Endodermal cell (in vitro differentiated cells): ENCODE data around the gene CBFB. TPM values are rescaled to one million over a fixed set of nuclear protein-coding genes. Genes with fewer than 3 reads are reported as not detected.
A peak's percentile ranks its signal among the peaks of the same experiment; 100 is the strongest.

Experiments
- DNase-seq: peaks from one replicate; pipeline ENCODE4 v3.0.0-alpha.2; 2017
- H3K27ac ChIP-seq: 2 replicates; pipeline ENCODE4 v1.5.1; 2013; ENCODE audit warnings: mild to moderate bottlenecking, low read depth, low read length, moderate library complexity
- H3K27me3 ChIP-seq: 2 replicates; pipeline ENCODE4 v1.6.1; 2013; ENCODE audit warnings: mild to moderate bottlenecking, low read length, moderate library complexity; ENCODE audit not compliant: insufficient read depth, control insufficient read depth, poor library complexity, severe bottlenecking
- H3K36me3 ChIP-seq: 2 replicates; pipeline ENCODE4 v1.7.0; 2013; ENCODE audit warnings: mild to moderate bottlenecking, low read length, moderate library complexity; ENCODE audit not compliant: control insufficient read depth, insufficient read depth
- H3K4me1 ChIP-seq: one replicate; pipeline ENCODE4 v1.7.0; 2013; ENCODE audit warnings: low read length; ENCODE audit not compliant: control insufficient read depth, insufficient read depth
- H3K4me3 ChIP-seq: 2 replicates; pipeline ENCODE4 v1.5.1; 2013; ENCODE audit warnings: mild to moderate bottlenecking, low read length, moderate library complexity
- H3K9ac ChIP-seq: 2 replicates; pipeline ENCODE4 v1.6.1; 2013; ENCODE audit warnings: mild to moderate bottlenecking, low read length, moderate library complexity; ENCODE audit not compliant: poor library complexity, severe bottlenecking; ENCODE audit errors: extremely low read depth
- H3K9me3 ChIP-seq: 2 replicates; pipeline ENCODE4 v1.6.1; 2013; ENCODE audit warnings: mild to moderate bottlenecking, low read length, moderate library complexity; ENCODE audit not compliant: control insufficient read depth
- H3K27ac Mint-ChIP-seq: 2 replicates; pipeline ENCODE4 v1.8.0; 2020; ENCODE audit warnings: mixed read lengths
- H3K27me3 Mint-ChIP-seq: 2 replicates; pipeline ENCODE4 v1.8.0; 2021; ENCODE audit warnings: mild to moderate bottlenecking, mixed read lengths; ENCODE audit not compliant: insufficient read depth
- H3K36me3 Mint-ChIP-seq: 2 replicates; pipeline ENCODE4 v1.8.0; 2020; ENCODE audit warnings: low read depth, mixed read lengths
- H3K4me1 Mint-ChIP-seq: 2 replicates; pipeline ENCODE4 v1.8.0; 2020; ENCODE audit warnings: mixed read lengths
- H3K4me3 Mint-ChIP-seq: 2 replicates; pipeline ENCODE4 v1.8.0; 2020; ENCODE audit warnings: mild to moderate bottlenecking, moderate library complexity, mixed read lengths
- H3K9me3 Mint-ChIP-seq: 2 replicates; pipeline ENCODE4 v1.8.0; 2020; ENCODE audit warnings: mild to moderate bottlenecking, mixed read lengths
- CTCF ChIP-seq: fragments of 200-600 bp; sonication (generic); conservative IDR thresholded peaks from 2 replicates; pipeline ENCODE4 v1.5.0; 2021; ENCODE audit warnings: antibody characterized with exemption, mild to moderate bottlenecking
- WGBS, 2 experiments: methylation state at CpG; one replicate each; pipeline versions ENCODE4 v1.1.5 to v1.1.7; 2013; ENCODE audit warnings: missing lambda C conversion rate in 2 of 2, mixed read lengths in 1 of 2; ENCODE audit not compliant: insufficient coverage in 1 of 2, insufficient read length in 1 of 2; 5-methylcytosine and 5-hydroxymethylcytosine counted together
- total RNA-seq, 2 donors: library from RNA; stranded (reverse); fragmentation: NEBNext Ultra II Directional in 1 of 2; extraction: Animal tissue kit (Norgen Biotek cat#: 25700) in 1 of 2; gene quantifications; 2 replicates in 1 of 2; 3 replicates in 1 of 2; pipeline ENCODE4 v1.2.1, GENCODE V29; 2021

The CBFB gene
- total RNA-seq, 2 donors from 2014 or later, result 93.9 to 95.2 TPM

GRCh38 chr16:67105881-67106280 lies 76.9 kb downstream of the CBFB start:
- no peak overlapping the region for H3K27ac Mint-ChIP-seq

GRCh38 chr16:67108489-67108888 lies 79.5 kb downstream of the CBFB start:
- no peaks in the 10 kb centered on the region for H3K9me3 ChIP-seq
- no peak overlapping the region for H3K4me3 Mint-ChIP-seq
- H3K36me3 ChIP-seq, result peaks cover 5% of the 10 kb centered on the region
- peak overlapping the region; percentile 98 for H3K27ac Mint-ChIP-seq
- H3K4me1 ChIP-seq, result peaks cover 4% of the 10 kb centered on the region
- H3K9me3 Mint-ChIP-seq, result peaks cover 2% of the 10 kb centered on the region
- H3K27me3 Mint-ChIP-seq, result peaks cover 1% of the 10 kb centered on the region
- DNase-seq, result no peak
- peaks cover 27% of the 10 kb centered on the region for H3K4me1 Mint-ChIP-seq
- TF ChIP-seq CTCF, result no peak
- H3K27ac ChIP-seq, result no peak overlapping the region
- H3K36me3 Mint-ChIP-seq, result peaks cover 5% of the 10 kb centered on the region
- 92 to 94% methylated on average over 6 of the region's 6 CpGs for WGBS, 2 experiments
- H3K27me3 ChIP-seq, result no peaks in the 10 kb centered on the region
- H3K9ac ChIP-seq, result no peak overlapping the region
- no peak overlapping the region for H3K4me3 ChIP-seq

More at GRCh38 chr16:67105881-67106280, 76.9 kb downstream of the CBFB start:
- Mint-ChIP-seq H3K4me3 (no peak overlapping the region), H3K27me3 (peaks cover 1% of the 10 kb centered on the region), H3K9me3 (peaks cover 2% of the 10 kb centered on the region), H3K4me1 (peaks cover 12% of the 10 kb centered on the region), H3K36me3 (peaks cover 20% of the 10 kb centered on the region)
- no peak for TF ChIP-seq CTCF
- peaks cover 10% of the 10 kb centered on the region for H3K36me3 ChIP-seq
- H3K4me1 ChIP-seq, result peaks cover 4% of the 10 kb centered on the region
- no peaks in the 10 kb centered on the region for H3K27me3 ChIP-seq
- 70 to 93% methylated on average over 3 to 4 of the region's 5 CpGs for WGBS, 2 experiments
- H3K4me3 ChIP-seq, result no peak overlapping the region
- DNase-seq, result no peak
- no peaks in the 10 kb centered on the region for H3K9me3 ChIP-seq
- H3K9ac ChIP-seq, result no peak overlapping the region
- H3K27ac ChIP-seq, result no peak overlapping the region

- no peaks in the 10 kb centered on the region for H3K27me3 ChIP-seq
- whole genome bisulfite sequencing, 2 experiments, result 74 to 94% methylated on average over 8 to 18 of the region's 18 CpGs
- H3K9me3 ChIP-seq, result no peaks in the 10 kb centered on the region
- Mint-ChIP-seq H3K4me3 (peak overlapping the region; percentile 98), H3K27ac (peak overlapping the region; percentile 98), H3K36me3 (peaks cover 5% of the 10 kb centered on the region), H3K4me1 (peaks cover 27% of the 10 kb centered on the region), H3K9me3 (peaks cover 2% of the 10 kb centered on the region), H3K27me3 (peaks cover 1% of the 10 kb centered on the region)
- no peak for DNase-seq
- TF ChIP-seq CTCF, result no peak
- peaks cover 8% of the 10 kb centered on the region for H3K36me3 ChIP-seq
- H3K4me3 ChIP-seq, result peak overlapping the region; percentile 99
- H3K9ac ChIP-seq, result peak overlapping the region; percentile 75
- peaks cover 4% of the 10 kb centered on the region for H3K4me1 ChIP-seq
- H3K27ac ChIP-seq, result no peak overlapping the region
These were observed 80.0 kb downstream of the CBFB start for GRCh38 chr16:67108931-67109406.
